KOPT-K1 (cell line): Measurements from ENCODE around the gene KLHL30.
"Not testable (repeated sequence)": the region's sequence is repeated elsewhere in the genome, so short reads cannot be mapped to it uniquely, and the experiment has no call there.

Experiments used
- H3K27ac ChIP-seq: fragments of 200-600 bp; sonication (generic); 2 replicates; pipeline ENCODE4 v1.5.1; 2016; ENCODE audit warnings: antibody characterized with exemption, mild to moderate bottlenecking, low read depth, low read length; ENCODE audit not compliant: poor library complexity, severe bottlenecking
- H3K36me3 ChIP-seq: fragments of 200-600 bp; sonication (generic); 2 replicates; pipeline ENCODE4 v1.5.1; 2017; ENCODE audit warnings: antibody characterized with exemption, mild to moderate bottlenecking, low read length, moderate library complexity; ENCODE audit not compliant: insufficient read depth
- H3K9me3 ChIP-seq: fragments of 200-600 bp; sonication (generic); 2 replicates; pipeline ENCODE4 v1.5.1; 2017; ENCODE audit warnings: antibody characterized with exemption, low read length, mild to moderate bottlenecking; ENCODE audit not compliant: insufficient read depth, poor library complexity, severe bottlenecking

KLHL30 gene

GRCh38 chr2:238107525-238108422 is 30.7 kb upstream of the KLHL30 start:
- H3K27ac ChIP-seq: peak overlapping the region; percentile 77
- no peaks in the 10 kb centered on the region for H3K36me3 ChIP-seq
- peaks cover 21% of the 10 kb centered on the region for H3K9me3 ChIP-seq

- Histone ChIP-seq H3K27ac (peak overlapping the region; percentile 77), H3K36me3 (no peaks in the 10 kb centered on the region), H3K9me3 (peaks cover 29% of the 10 kb centered on the region)
Observed at GRCh38 chr2:238108423-238109183, 29.9 kb upstream of the KLHL30 start.

- Histone ChIP-seq H3K27ac (no peak overlapping the region), H3K36me3 (no peaks in the 10 kb centered on the region), H3K9me3 (peaks cover 29% of the 10 kb centered on the region)
Observed at GRCh38 chr2:238113611-238114010, 24.9 kb upstream of the KLHL30 start.

GRCh38 chr2:238114331-238114841 is 24.1 kb upstream of the KLHL30 start:
- H3K9me3 ChIP-seq: peaks cover 29% of the 10 kb centered on the region
- H3K36me3 ChIP-seq: no peaks in the 10 kb centered on the region
- H3K27ac ChIP-seq: no peak overlapping the region

- H3K36me3 ChIP-seq: no peaks in the 10 kb centered on the region
Observed at GRCh38 chr2:238114851-238115660, 23.4 kb upstream of the KLHL30 start.

GRCh38 chr2:238115709-238116108 is 22.8 kb upstream of the KLHL30 start:
- H3K36me3 ChIP-seq, H3K27ac ChIP-seq: not testable (repeated sequence)

More at GRCh38 chr2:238114851-238115660, 23.4 kb upstream of the KLHL30 start:
- Histone ChIP-seq H3K9me3 (peaks cover 29% of the 10 kb centered on the region), H3K27ac (no peak overlapping the region)

GRCh38 chr2:238116298-238117198 is 21.9 kb upstream of the KLHL30 start:
- no peaks in the 10 kb centered on the region for H3K36me3 ChIP-seq
- H3K9me3 ChIP-seq: peaks cover 20% of the 10 kb centered on the region
- no peak overlapping the region for H3K27ac ChIP-seq

More at GRCh38 chr2:238115709-238116108, 22.8 kb upstream of the KLHL30 start:
- H3K9me3 ChIP-seq: peaks cover 26% of the 10 kb centered on the region

GRCh38 chr2:238117199-238118154 is 21.0 kb upstream of the KLHL30 start:
- no peaks in the 10 kb centered on the region for H3K36me3 ChIP-seq
- peaks cover 11% of the 10 kb centered on the region for H3K9me3 ChIP-seq
- H3K27ac ChIP-seq: no peak overlapping the region

GRCh38 chr2:238119756-238120462 is 18.6 kb upstream of the KLHL30 start:
- no peaks in the 10 kb centered on the region for H3K36me3 ChIP-seq
- no peak overlapping the region for H3K27ac ChIP-seq
- H3K9me3 ChIP-seq: no peaks in the 10 kb centered on the region

GRCh38 chr2:238120463-238121298 is 17.8 kb upstream of the KLHL30 start:
- no peaks in the 10 kb centered on the region for H3K9me3 ChIP-seq
- H3K36me3 ChIP-seq: no peaks in the 10 kb centered on the region
- no peak overlapping the region for H3K27ac ChIP-seq

GRCh38 chr2:238121511-238122286 is 16.8 kb upstream of the KLHL30 start:
- Histone ChIP-seq H3K27ac (no peak overlapping the region), H3K36me3 (no peaks in the 10 kb centered on the region), H3K9me3 (no peaks in the 10 kb centered on the region)
